GM21723 (cell line): ENCODE data around the gene YBX3.

Experiments used
- ATAC-seq: cut with Tn5 transposase; IDR thresholded peaks from one replicate; pipeline ENCODE4 v1.9.1; 2021; ENCODE audit warnings: mild to moderate bottlenecking, moderate library complexity; ENCODE audit not compliant: unreplicated experiment

The YBX3 gene

GRCh38 chr12:10672231-10672868 is 50.8 kb downstream of the YBX3 start:
- no peak for ATAC-seq

- ATAC-seq = no peak
These were observed 53.6 kb downstream of the YBX3 start for GRCh38 chr12:10669533-10669932.

- no peak for ATAC-seq
These were observed 54.6 kb downstream of the YBX3 start for GRCh38 chr12:10668526-10668925.

- ATAC-seq = no peak
These were observed 55.5 kb downstream of the YBX3 start for GRCh38 chr12:10667581-10667980.

- ATAC-seq = no peak
These were observed 58.6 kb downstream of the YBX3 start for GRCh38 chr12:10664499-10664898.

GRCh38 chr12:10663869-10664268 is 59.3 kb downstream of the YBX3 start:
- ATAC-seq = no peak

GRCh38 chr12:10661338-10661737 is 61.8 kb downstream of the YBX3 start:
- ATAC-seq = no peak

GRCh38 chr12:10654003-10654402 is 69.1 kb downstream of the YBX3 start:
- ATAC-seq = no peak

GRCh38 chr12:10652192-10652591 is 70.9 kb downstream of the YBX3 start:
- no peak for ATAC-seq
